HEK293 (cell line): ENCODE measurements around the gene SAPCD1.

ENCODE experiments used
- EGR2 ChIP-seq: fragments of 450-650 bp; formaldehyde crosslinking; IDR thresholded peaks from 2 replicates; pipeline ENCODE4 v1.5.1; 2016; ENCODE audit warnings: low read depth, missing biosample characterization, missing genetic modification characterization
- KLF10 ChIP-seq: fragments of 450-650 bp; IDR thresholded peaks from 2 replicates; pipeline ENCODE4 v1.5.1; 2018; ENCODE audit warnings: missing biosample characterization, mild to moderate bottlenecking, missing genetic modification characterization
- KLF9 ChIP-seq: fragments of 450-650 bp; formaldehyde crosslinking; IDR thresholded peaks from 2 replicates; pipeline ENCODE4 v1.5.1; 2016; ENCODE audit warnings: missing biosample characterization, missing genetic modification characterization, low read depth
- SCRT2 ChIP-seq: fragments of 450-650 bp; formaldehyde crosslinking; IDR thresholded peaks from 2 replicates; pipeline ENCODE4 v1.5.1; 2016; ENCODE audit warnings: missing biosample characterization, missing genetic modification characterization
- SETDB1 ChIP-seq: IDR thresholded peaks from one replicate; pipeline ENCODE4 v1.6.1; 2017; ENCODE audit warnings: mild to moderate bottlenecking, low read length, moderate library complexity, mixed read lengths; ENCODE audit not compliant: insufficient read length
- SP7 ChIP-seq: fragments of 450-650 bp; formaldehyde crosslinking; IDR thresholded peaks from 2 replicates; pipeline ENCODE4 v1.5.1; 2016; ENCODE audit warnings: missing biosample characterization, missing genetic modification characterization
- TRIM28 ChIP-seq: IDR thresholded peaks from 2 replicates; pipeline ENCODE4 v1.6.1; 2011; ENCODE audit warnings: low read length, control low read depth, borderline replicate concordance
- ZBTB17 ChIP-seq: fragments of 450-650 bp; formaldehyde crosslinking; IDR thresholded peaks from 2 replicates; pipeline ENCODE4 v1.5.1; 2016; ENCODE audit warnings: missing biosample characterization, missing genetic modification characterization
- ZBTB7A ChIP-seq: fragments of 450-650 bp; formaldehyde crosslinking; IDR thresholded peaks from 2 replicates; pipeline ENCODE4 v1.5.1; 2016; ENCODE audit warnings: low read depth, missing biosample characterization, missing genetic modification characterization
- ZNF132 ChIP-seq: fragments of 450-650 bp; formaldehyde crosslinking; IDR thresholded peaks from 2 replicates; pipeline ENCODE4 v1.5.1; 2017; ENCODE audit warnings: missing biosample characterization, missing genetic modification characterization, borderline replicate concordance
- ZNF157 ChIP-seq: fragments of 450-650 bp; formaldehyde crosslinking; IDR thresholded peaks from 2 replicates; pipeline ENCODE4 v1.5.1; 2016; ENCODE audit warnings: missing biosample characterization, missing genetic modification characterization
- ZNF175 ChIP-seq: fragments of 450-650 bp; formaldehyde crosslinking; IDR thresholded peaks from 2 replicates; pipeline ENCODE4 v1.5.1; 2016; ENCODE audit warnings: missing biosample characterization, missing genetic modification characterization
- ZNF2 ChIP-seq: fragments of 450-650 bp; formaldehyde crosslinking; IDR thresholded peaks from 2 replicates; pipeline ENCODE4 v1.5.1; 2016; ENCODE audit warnings: missing biosample characterization, missing genetic modification characterization
- ZNF24 ChIP-seq: fragments of 450-650 bp; formaldehyde crosslinking; IDR thresholded peaks from 2 replicates; pipeline ENCODE4 v1.5.1; 2016; ENCODE audit warnings: missing biosample characterization, missing genetic modification characterization
- ZNF391 ChIP-seq: fragments of 450-650 bp; formaldehyde crosslinking; IDR thresholded peaks from 2 replicates; pipeline ENCODE4 v1.5.1; 2016; ENCODE audit warnings: low read depth, missing biosample characterization, missing genetic modification characterization, borderline replicate concordance
- ZNF433 ChIP-seq: fragments of 450-650 bp; formaldehyde crosslinking; IDR thresholded peaks from 2 replicates; pipeline ENCODE4 v1.5.1; 2016; ENCODE audit warnings: missing biosample characterization, missing genetic modification characterization, low read depth
- ZNF530 ChIP-seq: fragments of 450-650 bp; formaldehyde crosslinking; IDR thresholded peaks from 2 replicates; pipeline ENCODE4 v1.5.1; 2016; ENCODE audit warnings: low read depth, missing biosample characterization, missing genetic modification characterization
- ZNF623 ChIP-seq: fragments of 450-650 bp; formaldehyde crosslinking; IDR thresholded peaks from 2 replicates; pipeline ENCODE4 v1.5.1; 2016; ENCODE audit warnings: missing biosample characterization, missing genetic modification characterization
- ZNF777 ChIP-seq: fragments of 450-650 bp; formaldehyde crosslinking; IDR thresholded peaks from 2 replicates; pipeline ENCODE4 v1.5.1; 2017; ENCODE audit warnings: missing biosample characterization, missing genetic modification characterization, borderline replicate concordance
- ZNF785 ChIP-seq: fragments of 450-650 bp; formaldehyde crosslinking; IDR thresholded peaks from 2 replicates; pipeline ENCODE4 v1.5.1; 2016; ENCODE audit warnings: missing biosample characterization, missing genetic modification characterization
- ZNF791 ChIP-seq: fragments of 450-650 bp; formaldehyde crosslinking; IDR thresholded peaks from 2 replicates; pipeline ENCODE4 v1.5.1; 2016; ENCODE audit warnings: missing biosample characterization, missing genetic modification characterization
- ZXDB ChIP-seq: fragments of 450-650 bp; formaldehyde crosslinking; IDR thresholded peaks from 2 replicates; pipeline ENCODE4 v1.5.1; 2016; ENCODE audit warnings: missing biosample characterization, missing genetic modification characterization
- TF ChIP-seq, protein P1 (sequence below): fragments of 450-650 bp; formaldehyde crosslinking; conservative IDR thresholded peaks from 2 replicates; pipeline ENCODE4 v1.5.1; 2016; ENCODE audit warnings: low read depth, missing biosample characterization, missing genetic modification characterization
- TF ChIP-seq, protein P2 (sequence below): fragments of 450-650 bp; formaldehyde crosslinking; IDR thresholded peaks from 2 replicates; pipeline ENCODE4 v1.5.1; 2016; ENCODE audit warnings: missing biosample characterization, missing genetic modification characterization, low read depth
- TF ChIP-seq, protein P3 (sequence below): sonication (generic); formaldehyde crosslinking; IDR thresholded peaks from 2 replicates; pipeline ENCODE4 v1.8.1; 2022; ENCODE audit warnings: mild to moderate bottlenecking, moderate library complexity, missing genetic modification reagents
- TF ChIP-seq, protein P4 (sequence below): fragments of 450-650 bp; formaldehyde crosslinking; conservative IDR thresholded peaks from 2 replicates; pipeline ENCODE4 v1.5.1; 2016; ENCODE audit warnings: low read depth, missing biosample characterization, missing genetic modification characterization
- TF ChIP-seq, protein P5 (sequence below): fragments of 450-650 bp; formaldehyde crosslinking; IDR thresholded peaks from 2 replicates; pipeline ENCODE4; 2016; ENCODE audit warnings: missing biosample characterization, missing genetic modification characterization

Gene SAPCD1

DNA sequence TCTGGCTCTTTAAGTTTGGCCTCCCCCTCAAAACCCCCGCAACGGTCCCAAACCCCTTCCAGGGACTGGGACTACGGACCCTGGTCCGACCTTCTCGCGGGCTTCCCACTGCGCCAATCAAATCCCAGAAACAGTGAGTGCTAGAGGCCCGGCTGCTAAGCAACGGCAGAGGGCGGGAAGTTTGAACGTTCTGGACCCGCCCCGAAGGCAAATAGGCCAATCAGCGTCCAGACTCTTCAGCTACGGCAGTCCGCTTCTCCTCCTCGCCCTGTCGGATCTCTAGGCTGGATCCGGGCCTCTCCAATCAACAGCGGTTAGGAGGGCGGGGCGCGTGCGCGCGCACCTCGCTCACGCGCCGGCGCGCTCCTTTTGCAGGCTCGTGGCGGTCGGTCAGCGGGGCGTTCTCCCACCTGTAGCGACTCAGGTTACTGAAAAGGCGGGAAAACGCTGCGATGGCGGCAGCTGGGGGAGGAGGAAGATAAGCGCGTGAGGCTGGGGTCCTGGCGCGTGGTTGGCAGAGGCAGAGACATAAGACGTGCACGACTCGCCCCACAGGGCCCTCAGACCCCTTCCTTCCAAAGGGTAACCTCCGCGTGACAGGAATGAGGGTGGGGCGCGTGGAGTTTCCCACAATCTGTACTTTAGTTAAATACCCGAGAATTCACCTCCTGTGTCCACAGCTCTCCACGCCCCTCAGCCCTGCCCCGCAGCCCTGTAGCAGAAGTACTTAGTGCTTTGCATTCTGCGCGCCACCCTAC is 22.6 kb upstream of the SAPCD1 start, which contains the start of gene MSH5 (continued):
- TF ChIP-seq, protein P1, sequence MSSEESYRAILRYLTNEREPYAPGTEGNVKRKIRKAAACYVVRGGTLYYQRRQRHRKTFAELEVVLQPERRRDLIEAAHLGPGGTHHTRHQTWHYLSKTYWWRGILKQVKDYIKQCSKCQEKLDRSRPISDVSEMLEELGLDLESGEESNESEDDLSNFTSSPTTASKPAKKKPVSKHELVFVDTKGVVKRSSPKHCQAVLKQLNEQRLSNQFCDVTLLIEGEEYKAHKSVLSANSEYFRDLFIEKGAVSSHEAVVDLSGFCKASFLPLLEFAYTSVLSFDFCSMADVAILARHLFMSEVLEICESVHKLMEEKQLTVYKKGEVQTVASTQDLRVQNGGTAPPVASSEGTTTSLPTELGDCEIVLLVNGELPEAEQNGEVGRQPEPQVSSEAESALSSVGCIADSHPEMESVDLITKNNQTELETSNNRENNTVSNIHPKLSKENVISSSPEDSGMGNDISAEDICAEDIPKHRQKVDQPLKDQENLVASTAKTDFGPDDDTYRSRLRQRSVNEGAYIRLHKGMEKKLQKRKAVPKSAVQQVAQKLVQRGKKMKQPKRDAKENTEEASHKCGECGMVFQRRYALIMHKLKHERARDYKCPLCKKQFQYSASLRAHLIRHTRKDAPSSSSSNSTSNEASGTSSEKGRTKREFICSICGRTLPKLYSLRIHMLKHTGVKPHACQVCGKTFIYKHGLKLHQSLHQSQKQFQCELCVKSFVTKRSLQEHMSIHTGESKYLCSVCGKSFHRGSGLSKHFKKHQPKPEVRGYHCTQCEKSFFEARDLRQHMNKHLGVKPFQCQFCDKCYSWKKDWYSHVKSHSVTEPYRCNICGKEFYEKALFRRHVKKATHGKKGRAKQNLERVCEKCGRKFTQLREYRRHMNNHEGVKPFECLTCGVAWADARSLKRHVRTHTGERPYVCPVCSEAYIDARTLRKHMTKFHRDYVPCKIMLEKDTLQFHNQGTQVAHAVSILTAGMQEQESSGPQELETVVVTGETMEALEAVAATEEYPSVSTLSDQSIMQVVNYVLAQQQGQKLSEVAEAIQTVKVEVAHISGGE (tag by site-specific recombination): no peak
- TF ChIP-seq SETDB1: no peak
- TF ChIP-seq ZNF530 (tag by site-specific recombination): no peak
- TF ChIP-seq ZNF777 (tag by site-specific recombination): no peak
- TF ChIP-seq, protein P2, sequence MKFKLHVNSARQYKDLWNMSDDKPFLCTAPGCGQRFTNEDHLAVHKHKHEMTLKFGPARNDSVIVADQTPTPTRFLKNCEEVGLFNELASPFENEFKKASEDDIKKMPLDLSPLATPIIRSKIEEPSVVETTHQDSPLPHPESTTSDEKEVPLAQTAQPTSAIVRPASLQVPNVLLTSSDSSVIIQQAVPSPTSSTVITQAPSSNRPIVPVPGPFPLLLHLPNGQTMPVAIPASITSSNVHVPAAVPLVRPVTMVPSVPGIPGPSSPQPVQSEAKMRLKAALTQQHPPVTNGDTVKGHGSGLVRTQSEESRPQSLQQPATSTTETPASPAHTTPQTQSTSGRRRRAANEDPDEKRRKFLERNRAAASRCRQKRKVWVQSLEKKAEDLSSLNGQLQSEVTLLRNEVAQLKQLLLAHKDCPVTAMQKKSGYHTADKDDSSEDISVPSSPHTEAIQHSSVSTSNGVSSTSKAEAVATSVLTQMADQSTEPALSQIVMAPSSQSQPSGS (tag by site-specific recombination): no peak
- TF ChIP-seq, protein P3, sequence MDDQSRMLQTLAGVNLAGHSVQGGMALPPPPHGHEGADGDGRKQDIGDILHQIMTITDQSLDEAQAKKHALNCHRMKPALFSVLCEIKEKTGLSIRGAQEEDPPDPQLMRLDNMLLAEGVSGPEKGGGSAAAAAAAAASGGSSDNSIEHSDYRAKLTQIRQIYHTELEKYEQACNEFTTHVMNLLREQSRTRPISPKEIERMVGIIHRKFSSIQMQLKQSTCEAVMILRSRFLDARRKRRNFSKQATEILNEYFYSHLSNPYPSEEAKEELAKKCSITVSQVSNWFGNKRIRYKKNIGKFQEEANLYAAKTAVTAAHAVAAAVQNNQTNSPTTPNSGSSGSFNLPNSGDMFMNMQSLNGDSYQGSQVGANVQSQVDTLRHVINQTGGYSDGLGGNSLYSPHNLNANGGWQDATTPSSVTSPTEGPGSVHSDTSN (CRISPR knock-in tag): peak; percentile 96
- TF ChIP-seq EGR2 (tag by site-specific recombination): peak; percentile 91
- peak; percentile 88 for TF ChIP-seq ZNF2 (tag by site-specific recombination)
- 0 out of 2 replicates have a peak, but pooled peaks have one; percentile 40 for TF ChIP-seq ZBTB7A (tag by site-specific recombination)
- no peak for TF ChIP-seq ZNF785 (tag by site-specific recombination)
- TF ChIP-seq ZXDB (tag by site-specific recombination): peak; percentile 75
- TF ChIP-seq SP7 (tag by site-specific recombination): peak; percentile 84
- TF ChIP-seq ZNF391 (tag by site-specific recombination): peak; percentile 61; the same call in 1 of the 2 replicates
- TF ChIP-seq ZNF157 (tag by site-specific recombination): no peak
- TF ChIP-seq ZNF132 (tag by site-specific recombination): no peak
- TF ChIP-seq TRIM28: no peak
- peak; percentile 78; the same call in 1 of the 2 replicates for TF ChIP-seq ZNF24
- TF ChIP-seq, protein P4, sequence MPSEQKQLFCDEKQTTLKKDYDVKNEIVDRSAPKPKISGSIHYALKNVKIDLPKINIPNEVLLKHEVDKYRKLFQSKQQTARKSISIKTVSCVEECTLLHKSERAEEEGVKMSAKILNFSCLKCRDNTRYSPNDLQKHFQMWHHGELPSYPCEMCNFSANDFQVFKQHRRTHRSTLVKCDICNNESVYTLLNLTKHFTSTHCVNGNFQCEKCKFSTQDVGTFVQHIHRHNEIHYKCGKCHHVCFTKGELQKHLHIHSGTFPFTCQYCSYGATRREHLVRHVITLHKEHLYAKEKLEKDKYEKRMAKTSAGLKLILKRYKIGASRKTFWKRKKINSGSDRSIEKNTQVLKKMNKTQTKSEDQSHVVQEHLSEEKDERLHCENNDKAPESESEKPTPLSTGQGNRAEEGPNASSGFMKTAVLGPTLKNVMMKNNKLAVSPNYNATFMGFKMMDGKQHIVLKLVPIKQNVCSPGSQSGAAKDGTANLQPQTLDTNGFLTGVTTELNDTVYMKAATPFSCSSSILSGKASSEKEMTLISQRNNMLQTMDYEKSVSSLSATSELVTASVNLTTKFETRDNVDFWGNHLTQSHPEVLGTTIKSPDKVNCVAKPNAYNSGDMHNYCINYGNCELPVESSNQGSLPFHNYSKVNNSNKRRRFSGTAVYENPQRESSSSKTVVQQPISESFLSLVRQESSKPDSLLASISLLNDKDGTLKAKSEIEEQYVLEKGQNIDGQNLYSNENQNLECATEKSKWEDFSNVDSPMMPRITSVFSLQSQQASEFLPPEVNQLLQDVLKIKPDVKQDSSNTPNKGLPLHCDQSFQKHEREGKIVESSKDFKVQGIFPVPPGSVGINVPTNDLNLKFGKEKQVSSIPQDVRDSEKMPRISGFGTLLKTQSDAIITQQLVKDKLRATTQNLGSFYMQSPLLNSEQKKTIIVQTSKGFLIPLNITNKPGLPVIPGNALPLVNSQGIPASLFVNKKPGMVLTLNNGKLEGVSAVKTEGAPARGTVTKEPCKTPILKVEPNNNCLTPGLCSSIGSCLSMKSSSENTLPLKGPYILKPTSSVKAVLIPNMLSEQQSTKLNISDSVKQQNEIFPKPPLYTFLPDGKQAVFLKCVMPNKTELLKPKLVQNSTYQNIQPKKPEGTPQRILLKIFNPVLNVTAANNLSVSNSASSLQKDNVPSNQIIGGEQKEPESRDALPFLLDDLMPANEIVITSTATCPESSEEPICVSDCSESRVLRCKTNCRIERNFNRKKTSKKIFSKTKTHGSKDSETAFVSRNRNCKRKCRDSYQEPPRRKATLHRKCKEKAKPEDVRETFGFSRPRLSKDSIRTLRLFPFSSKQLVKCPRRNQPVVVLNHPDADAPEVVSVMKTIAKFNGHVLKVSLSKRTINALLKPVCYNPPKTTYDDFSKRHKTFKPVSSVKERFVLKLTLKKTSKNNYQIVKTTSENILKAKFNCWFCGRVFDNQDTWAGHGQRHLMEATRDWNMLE (tag by site-specific recombination): no peak
- no peak for TF ChIP-seq ZNF175 (tag by site-specific recombination)
- TF ChIP-seq ZBTB17 (tag by site-specific recombination): peak; percentile 74; the same call in 1 of the 2 replicates
- no peak for TF ChIP-seq ZNF623 (tag by site-specific recombination)
- peak; percentile 73; the same call in 1 of the 2 replicates for TF ChIP-seq KLF9 (tag by site-specific recombination)
- no peak for TF ChIP-seq ZNF791 (tag by site-specific recombination)
- TF ChIP-seq, protein P5, sequence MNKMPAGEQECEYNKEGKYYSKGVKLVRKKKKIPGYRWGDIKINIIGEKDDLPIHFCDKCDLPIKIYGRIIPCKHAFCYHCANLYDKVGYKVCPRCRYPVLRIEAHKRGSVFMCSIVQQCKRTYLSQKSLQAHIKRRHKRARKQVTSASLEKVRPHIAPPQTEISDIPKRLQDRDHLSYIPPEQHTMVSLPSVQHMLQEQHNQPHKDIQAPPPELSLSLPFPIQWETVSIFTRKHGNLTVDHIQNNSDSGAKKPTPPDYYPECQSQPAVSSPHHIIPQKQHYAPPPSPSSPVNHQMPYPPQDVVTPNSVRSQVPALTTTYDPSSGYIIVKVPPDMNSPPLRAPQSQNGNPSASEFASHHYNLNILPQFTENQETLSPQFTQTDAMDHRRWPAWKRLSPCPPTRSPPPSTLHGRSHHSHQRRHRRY (tag by site-specific recombination): no peak
- no peak for TF ChIP-seq ZNF433 (tag by site-specific recombination)
- peak; percentile 100 for TF ChIP-seq SCRT2 (tag by site-specific recombination)
- TF ChIP-seq KLF10 (tag by site-specific recombination): peak; percentile 68
